WERI-Rb-1 (cell line): ENCODE results near the gene UQCRHL.

ENCODE experiments used
- DNase-seq: peaks from one replicate; pipeline ENCODE4 v3.0.0-alpha.2; 2020
- H3K27ac ChIP-seq: fragments of 250-450 bp; sonication (Bioruptor Pico); 2 replicates; pipeline ENCODE4 v1.5.1; 2020; ENCODE audit warnings: mild to moderate bottlenecking, moderate library complexity
- H3K27me3 ChIP-seq: fragments of 250-450 bp; sonication (Bioruptor Pico); 2 replicates; pipeline ENCODE4 v1.5.1; 2021; ENCODE audit warnings: mild to moderate bottlenecking, low read depth, moderate library complexity; ENCODE audit not compliant: insufficient read depth, severe bottlenecking
- H3K36me3 ChIP-seq: fragments of 250-450 bp; sonication (Bioruptor Pico); 2 replicates; pipeline ENCODE4 v1.5.1; 2020; ENCODE audit warnings: mild to moderate bottlenecking, moderate library complexity
- H3K4me3 ChIP-seq: 2 replicates; pipeline ENCODE4 v1.5.1; 2011; ENCODE audit warnings: low read depth, mild to moderate bottlenecking, control low read depth, low read length
- H3K9me3 ChIP-seq: fragments of 250-450 bp; sonication (Bioruptor Pico); 2 replicates; pipeline ENCODE4 v1.5.1; 2021; ENCODE audit warnings: mild to moderate bottlenecking, moderate library complexity; ENCODE audit not compliant: severe bottlenecking
- TF ChIP-seq, protein P1 (sequence below): IDR thresholded peaks from 2 replicates; pipeline ENCODE4 v1.5.1; 2011; ENCODE audit warnings: low read depth, mild to moderate bottlenecking, control low read depth, inconsistent platforms, low read length

Gene UQCRHL

GRCh38 chr1:15785683-15786082 lies 21.8 kb downstream of the UQCRHL start:
- Histone ChIP-seq H3K27ac (no peak overlapping the region), H3K36me3 (peaks cover 4% of the 10 kb centered on the region), H3K9me3 (no peaks in the 10 kb centered on the region), H3K27me3 (no peaks in the 10 kb centered on the region), H3K4me3 (no peak overlapping the region)
- DNase-seq: no peak
- TF ChIP-seq, protein P1, sequence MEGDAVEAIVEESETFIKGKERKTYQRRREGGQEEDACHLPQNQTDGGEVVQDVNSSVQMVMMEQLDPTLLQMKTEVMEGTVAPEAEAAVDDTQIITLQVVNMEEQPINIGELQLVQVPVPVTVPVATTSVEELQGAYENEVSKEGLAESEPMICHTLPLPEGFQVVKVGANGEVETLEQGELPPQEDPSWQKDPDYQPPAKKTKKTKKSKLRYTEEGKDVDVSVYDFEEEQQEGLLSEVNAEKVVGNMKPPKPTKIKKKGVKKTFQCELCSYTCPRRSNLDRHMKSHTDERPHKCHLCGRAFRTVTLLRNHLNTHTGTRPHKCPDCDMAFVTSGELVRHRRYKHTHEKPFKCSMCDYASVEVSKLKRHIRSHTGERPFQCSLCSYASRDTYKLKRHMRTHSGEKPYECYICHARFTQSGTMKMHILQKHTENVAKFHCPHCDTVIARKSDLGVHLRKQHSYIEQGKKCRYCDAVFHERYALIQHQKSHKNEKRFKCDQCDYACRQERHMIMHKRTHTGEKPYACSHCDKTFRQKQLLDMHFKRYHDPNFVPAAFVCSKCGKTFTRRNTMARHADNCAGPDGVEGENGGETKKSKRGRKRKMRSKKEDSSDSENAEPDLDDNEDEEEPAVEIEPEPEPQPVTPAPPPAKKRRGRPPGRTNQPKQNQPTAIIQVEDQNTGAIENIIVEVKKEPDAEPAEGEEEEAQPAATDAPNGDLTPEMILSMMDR: no peak

DNA sequence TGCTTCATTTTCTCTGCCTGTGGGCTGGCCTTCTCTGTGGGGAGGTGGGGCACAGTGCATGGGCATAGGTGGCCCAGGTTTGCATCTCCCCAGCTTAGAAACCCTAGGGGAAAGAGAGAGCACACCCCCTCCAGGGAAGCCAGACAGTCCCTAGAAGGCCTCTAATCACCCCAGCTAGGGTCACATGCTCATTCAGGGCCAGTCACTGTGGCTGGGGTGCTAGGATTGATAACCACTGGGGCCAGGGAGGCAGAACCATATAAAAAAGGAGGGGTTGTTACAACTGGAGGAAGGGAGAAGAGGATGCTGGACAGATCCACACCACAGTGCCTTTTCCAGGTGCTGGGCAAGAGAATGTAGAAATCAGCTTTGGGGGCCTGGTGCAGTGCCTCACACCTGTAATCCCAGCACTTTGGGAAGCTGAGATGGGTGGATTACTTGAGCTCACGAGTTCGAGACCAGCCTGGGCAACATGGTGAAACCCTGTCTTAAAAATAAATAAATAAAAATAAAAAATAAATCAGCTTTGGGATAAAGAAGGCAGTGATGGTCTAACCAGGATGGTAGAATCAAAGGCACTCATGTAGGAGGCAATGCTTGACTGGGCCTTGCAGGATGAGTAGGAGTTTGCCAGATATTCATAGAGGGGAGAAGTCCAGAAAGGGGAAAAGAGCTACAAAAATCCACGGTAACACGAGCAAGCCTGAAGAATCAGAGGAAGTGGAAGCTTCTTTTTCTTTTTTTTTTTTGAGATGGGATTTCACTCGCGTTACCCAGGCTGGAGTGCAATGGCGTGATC lies 29.3 kb downstream of the UQCRHL start:
- Histone ChIP-seq H3K4me3 (no peak overlapping the region), H3K9me3 (no peaks in the 10 kb centered on the region), H3K27ac (no peak overlapping the region), H3K27me3 (no peaks in the 10 kb centered on the region), H3K36me3 (peaks cover 11% of the 10 kb centered on the region)
- no peak for DNase-seq
- TF ChIP-seq, protein P1: no peak

GRCh38 chr1:15775706-15776105 lies 31.7 kb downstream of the UQCRHL start:
- TF ChIP-seq, protein P1: no peak
- H3K36me3 ChIP-seq: peaks cover 23% of the 10 kb centered on the region
- no peak overlapping the region for H3K4me3 ChIP-seq
- H3K27ac ChIP-seq: no peak overlapping the region
- no peaks in the 10 kb centered on the region for H3K9me3 ChIP-seq
- no peak for DNase-seq
- H3K27me3 ChIP-seq: no peaks in the 10 kb centered on the region

DNA sequence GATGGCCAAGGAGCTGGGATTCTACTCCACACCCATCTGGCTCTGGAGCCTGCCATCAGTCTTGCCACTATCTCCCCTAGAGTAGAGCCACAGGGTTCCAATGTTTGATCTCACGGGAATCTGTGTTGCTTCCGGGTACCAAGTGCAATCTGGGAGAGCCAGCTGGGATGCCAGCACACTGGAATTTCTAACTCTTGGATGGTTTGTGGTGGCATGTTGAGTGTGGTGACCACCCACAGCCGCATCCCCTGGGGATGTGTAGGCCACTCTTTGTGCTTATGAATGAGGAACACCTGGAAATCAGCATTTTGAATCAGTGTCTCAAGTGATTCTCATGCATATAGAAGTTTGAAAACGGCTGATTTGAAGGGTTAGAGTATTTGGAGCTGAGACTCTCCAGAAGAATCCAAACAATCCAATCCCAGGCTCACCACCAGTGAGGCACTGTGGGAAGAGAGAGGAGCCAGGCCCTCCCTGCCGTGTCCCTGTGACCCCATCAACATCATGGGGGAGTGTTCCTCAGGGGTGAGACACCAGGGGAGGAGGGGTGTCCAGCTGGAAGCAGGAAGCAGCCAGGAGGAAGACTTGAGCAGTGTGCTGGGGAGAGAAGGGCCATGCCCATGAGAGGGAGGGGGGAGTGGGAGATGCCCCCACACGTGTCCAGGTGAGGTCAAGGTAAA lies 35.5 kb downstream of the UQCRHL start:
- peaks cover 31% of the 10 kb centered on the region for H3K36me3 ChIP-seq
- H3K27ac ChIP-seq: no peak overlapping the region
- no peak overlapping the region for H3K4me3 ChIP-seq
- DNase-seq: no peak
- TF ChIP-seq, protein P1: no peak
- H3K9me3 ChIP-seq: no peaks in the 10 kb centered on the region
- no peaks in the 10 kb centered on the region for H3K27me3 ChIP-seq

- Histone ChIP-seq H3K9me3 (no peaks in the 10 kb centered on the region), H3K27me3 (no peaks in the 10 kb centered on the region), H3K4me3 (no peak overlapping the region), H3K27ac (no peak overlapping the region), H3K36me3 (peaks cover 39% of the 10 kb centered on the region)
- TF ChIP-seq, protein P1: no peak
- DNase-seq: no peak
Observed at GRCh38 chr1:15770313-15770962, 37.0 kb downstream of the UQCRHL start.
